NCI-H460 (cell line): ENCODE results near the gene SMCO2. TPM values are rescaled to one million over a fixed set of nuclear protein-coding genes. Genes with fewer than 3 reads are reported as not detected.

Experiments used
- DNase-seq: peaks from one replicate; pipeline ENCODE4 v3.0.0-alpha.2; 2016; ENCODE audit warnings: low read depth; ENCODE audit errors: extremely low read depth
- polyA plus RNA-seq: library from polyadenylated mRNA; depleted of rRNA; stranded (reverse); fragments of >200 nt; gene quantifications from 2 replicates; pipeline ENCODE4 v1.2.3, GENCODE V29; 2014; cell fraction: nucleus; rRNA removed
- total RNA-seq: library from RNA; depleted of rRNA; stranded (reverse); fragments of >200 nt; shearing (Covaris generic); gene quantifications from 2 replicates; pipeline ENCODE4 v1.2.3, GENCODE V29; 2014; rRNA removed

SMCO2 gene
- total RNA-seq: 0.27 TPM in 1 of 2 replicates, not detected in the other
- not detected in 2 replicates for polyA plus RNA-seq

DNA sequence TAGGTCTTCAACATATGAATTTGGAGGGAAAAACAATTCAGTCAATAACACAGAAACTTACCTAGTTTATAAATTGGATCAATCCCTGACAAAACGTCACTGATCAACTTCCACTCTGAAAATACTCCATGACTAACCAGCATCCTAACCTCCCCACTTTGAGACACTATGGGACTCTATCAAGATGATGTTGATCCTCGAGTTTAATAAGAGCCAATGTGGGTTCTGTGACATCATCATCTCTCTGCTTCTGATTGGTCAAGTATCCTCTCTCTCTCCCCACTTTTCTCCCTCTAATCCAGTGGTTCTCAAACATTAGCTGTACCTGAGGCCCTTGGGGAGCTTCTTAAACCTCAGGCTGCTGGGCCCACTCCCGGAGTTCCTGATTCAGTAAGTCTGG, at the start of gene SMCO2:
TSS of gene SMCO2 (plus strand) at position 301 of the 400 bp plus-strand sequence. CDS start 23,896 bp downstream, outside the sequence.
- no peak for DNase-seq

DNA sequence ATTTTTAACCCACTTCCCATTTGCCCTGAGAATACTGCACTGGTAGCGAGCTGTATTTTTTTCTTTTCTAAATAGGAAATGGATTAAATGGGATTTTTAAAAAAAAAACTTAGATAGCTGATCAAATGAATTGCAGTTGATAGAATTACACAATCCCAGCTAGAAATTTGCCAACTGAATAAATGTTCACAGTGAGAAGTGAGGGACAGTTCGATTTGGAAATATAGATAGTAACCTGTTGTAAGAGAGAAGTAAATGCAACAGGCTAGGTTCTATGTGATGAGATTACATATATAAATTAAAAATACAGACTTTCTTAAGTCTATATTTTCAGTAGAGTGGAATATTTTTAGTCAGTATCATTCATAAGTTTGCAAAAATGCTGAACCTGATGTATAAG, 48.1 kb upstream of the SMCO2 start:
- no peak for DNase-seq

DNA sequence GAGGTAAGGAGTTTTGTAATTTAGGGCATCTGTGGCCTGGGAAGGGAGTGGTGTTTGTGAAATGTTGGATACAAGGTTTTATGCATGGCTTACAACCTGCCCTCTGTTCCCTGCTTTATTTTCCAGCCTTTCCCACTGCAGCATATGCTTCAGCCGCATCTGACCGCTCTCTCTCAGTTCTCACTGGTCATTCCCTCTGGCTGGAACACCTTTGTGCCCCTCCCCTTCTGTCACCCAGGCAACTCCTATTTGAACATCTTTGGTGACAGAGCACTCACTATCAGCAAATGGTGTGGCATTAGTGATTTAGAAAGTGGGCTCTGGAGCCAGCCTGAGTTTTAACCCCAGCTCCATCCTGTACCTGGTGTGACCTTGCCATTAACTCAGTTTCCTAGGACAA, 47.5 kb upstream of the SMCO2 start:
- DNase-seq: no peak

DNA sequence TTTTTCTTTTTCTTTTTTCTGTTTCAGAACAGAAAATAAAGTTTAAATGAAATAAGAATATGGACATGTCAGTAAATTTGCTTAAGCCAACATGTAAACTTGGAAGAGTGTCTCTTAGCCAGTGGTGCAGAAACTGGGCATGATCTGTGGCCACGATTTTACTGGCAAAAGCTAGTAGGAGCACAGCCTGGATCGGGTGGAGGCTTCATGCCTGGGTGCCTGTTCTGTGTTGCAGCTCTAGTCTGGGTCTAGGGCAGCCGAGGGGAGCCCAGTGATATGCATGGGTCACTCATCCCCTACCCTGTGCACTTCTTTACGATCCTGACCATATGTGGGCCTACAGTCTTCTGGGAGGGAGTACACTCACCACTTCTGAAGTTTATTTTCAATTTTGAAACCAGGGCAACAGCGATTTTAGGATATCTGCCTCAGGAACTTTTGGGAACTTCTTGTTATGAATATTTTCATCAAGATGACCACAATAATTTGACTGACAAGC, 45.6 kb upstream of the SMCO2 start:
- no peak for DNase-seq

DNA sequence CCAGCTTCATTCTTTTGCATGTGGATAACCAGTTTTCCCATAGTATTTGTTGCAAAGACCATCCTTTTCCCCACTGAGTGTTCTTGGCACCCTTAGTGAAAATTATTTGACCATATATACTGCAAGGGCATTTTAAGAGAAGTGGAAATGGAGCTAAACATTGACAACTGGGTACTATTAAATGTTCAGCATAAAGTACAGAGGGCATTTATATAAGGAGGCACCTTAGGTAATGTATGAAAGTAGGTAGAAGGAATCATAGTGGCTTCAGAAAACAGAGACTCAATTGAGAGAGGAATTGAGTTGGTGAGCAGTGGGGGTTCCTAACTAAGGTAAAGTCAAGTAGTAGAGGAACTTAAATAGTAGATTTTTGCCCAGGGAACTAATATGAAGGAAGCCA, 34.5 kb upstream of the SMCO2 start:
- no peak for DNase-seq

DNA sequence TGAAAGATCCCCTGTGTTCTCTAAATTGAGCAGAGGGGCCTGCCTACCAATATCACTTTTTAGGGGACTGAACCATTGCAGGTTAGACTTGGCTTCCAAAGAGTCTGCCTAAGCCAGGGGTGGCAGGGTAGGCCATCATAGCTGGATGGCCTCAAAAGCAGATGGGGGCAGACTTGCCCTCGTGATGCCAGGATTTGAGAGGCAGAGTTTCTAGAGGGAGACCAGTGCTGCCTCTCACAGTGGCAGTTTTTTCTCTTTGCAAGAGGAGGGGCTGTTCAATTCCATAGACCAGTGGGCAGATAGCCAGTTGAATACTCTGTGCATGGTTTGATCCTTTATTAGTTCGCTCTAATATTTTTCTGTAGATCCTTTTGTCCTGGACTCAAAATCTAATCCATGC, 23.8 kb upstream of the SMCO2 start:
- DNase-seq: no peak

DNA sequence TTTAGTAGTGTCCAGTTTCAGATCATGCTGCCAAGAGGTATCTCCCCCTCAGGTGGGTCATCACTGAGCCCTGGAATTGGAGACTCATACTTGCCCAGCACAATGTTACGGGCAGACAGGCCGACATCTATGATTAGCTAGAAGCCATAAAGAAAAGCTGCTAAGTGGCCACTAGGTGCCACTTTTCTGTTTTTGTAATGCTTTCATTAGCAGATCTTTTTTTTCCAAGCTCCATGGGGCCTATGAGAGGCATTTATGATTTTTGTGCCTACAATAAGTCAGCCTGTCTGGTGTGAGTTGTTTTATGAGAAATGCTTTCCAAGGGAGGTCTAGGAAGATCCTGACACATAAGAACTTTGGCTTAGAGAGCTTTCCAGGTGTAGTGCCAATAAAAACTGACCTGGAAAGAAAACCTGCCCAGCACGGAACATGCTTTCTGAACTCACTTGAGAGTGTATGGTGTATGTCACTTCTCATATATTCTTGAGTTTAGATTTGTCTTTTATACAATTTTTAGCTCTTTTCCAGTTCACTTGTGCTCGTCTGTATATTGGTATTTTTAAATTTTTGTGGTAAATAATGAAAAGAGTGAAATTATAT, 21.8 kb upstream of the SMCO2 start:
- peak; percentile 32 for DNase-seq

DNA sequence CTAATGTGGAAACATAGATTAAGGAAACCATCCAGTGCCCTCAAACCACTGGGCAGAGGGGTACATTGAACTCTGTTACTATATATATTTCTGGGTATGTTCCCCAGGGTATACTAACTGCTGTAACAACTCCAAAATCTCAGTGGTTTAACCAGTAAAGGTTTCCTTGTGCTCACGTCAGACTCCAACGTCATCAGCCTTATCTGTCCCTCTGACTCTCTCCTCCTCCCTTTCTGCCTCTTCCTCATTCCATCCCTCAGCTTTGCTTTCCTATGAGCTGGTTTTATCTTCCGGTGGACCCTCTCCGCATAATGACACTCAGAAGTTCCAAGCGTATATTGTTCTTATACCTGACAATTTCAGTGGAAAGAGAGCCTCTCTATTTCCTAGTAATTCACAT, 21.2 kb upstream of the SMCO2 start:
- DNase-seq: no peak

DNA sequence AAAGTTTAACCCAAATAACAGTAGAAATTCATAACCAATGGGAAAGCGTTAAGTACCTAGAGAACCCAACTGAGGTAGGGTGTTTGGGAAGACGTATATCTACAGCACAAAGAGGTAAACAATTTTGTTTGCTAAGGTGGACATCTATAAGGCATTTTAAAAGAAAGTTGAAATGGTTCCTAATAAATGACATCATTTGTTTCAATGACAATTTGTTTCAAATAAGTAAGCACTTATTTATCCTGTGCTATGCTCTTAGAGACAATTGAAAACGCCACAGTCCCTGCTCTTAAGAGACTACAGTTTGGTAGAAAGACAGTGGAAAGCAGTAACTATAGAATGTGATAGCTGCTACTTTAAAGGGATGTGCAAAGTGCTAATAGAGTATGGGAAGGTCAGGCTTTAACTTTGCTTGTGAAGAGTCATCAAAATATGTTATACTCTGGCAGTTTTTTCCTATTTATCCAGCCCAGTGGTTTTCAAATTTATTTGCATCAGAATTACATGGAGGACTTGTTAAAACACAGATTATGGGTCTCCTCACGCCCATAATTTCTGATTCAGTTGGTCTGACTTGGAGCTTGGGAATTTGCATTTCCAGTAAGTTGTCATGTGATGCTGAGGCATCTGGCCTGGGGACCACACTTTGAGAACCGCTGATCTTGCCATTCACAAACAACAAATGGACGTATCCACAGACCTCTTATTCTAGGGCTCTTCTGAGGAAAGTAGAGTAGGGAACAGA, 19.6 kb upstream of the SMCO2 start:
- DNase-seq: no peak

DNA sequence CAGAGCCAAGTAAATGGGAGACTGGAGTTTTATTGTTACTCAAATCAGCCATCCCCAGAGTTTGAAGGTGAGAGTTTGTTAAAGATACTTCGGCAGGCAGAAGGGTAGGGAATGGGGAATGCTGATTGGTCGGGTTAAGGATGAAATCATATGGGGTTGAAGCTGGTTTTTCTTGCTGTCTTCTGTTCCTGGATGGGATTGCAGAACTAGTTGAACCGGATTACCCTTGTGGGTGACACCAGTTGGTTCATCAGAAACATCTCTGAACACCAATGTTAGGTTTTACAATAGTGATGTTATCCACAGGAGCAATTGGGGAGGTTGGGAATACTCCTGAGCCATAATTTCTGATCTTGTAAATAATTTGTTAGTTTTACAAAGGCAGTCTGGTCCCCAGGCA, 18.7 kb upstream of the SMCO2 start:
- DNase-seq: no peak

DNA sequence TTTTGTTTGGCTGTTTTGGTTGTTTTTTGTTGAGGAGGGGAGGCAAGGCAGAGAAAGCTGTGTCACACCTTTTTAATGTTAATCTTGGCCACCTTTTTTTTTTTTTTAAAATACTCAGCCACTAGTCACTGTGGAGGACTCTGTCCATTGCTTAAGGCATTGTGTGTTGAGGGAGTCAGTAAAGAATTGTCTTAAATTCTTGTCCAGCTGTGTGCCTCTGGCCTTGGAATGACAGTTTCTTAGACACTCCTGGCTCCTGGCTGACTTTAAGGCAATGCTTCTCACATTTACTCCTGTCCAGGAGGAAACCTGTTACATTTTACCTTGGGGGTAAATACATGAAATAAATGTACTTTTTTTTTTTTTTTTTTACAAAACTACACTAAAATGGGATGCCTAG, 18.1 kb upstream of the SMCO2 start:
- DNase-seq: no peak

DNA sequence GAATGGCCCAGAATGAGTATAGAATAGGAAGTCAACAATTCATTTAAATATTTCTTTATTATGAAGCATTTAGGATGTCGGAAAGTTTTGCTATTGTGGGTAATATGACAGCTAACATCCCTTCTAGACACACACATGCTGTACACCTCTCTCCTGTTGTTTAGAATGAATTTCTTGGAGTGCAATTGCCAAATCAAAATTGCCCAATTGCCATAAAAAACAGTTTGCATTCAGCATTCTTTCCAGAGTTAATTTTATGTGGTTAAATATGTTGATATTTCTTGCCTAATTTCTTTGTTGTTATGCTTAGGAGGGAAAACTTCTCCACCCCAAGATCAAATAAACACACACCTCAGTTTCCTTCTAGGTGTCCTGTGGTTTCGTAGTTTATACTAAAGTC, 16.9 kb upstream of the SMCO2 start:
- DNase-seq: no peak

DNA sequence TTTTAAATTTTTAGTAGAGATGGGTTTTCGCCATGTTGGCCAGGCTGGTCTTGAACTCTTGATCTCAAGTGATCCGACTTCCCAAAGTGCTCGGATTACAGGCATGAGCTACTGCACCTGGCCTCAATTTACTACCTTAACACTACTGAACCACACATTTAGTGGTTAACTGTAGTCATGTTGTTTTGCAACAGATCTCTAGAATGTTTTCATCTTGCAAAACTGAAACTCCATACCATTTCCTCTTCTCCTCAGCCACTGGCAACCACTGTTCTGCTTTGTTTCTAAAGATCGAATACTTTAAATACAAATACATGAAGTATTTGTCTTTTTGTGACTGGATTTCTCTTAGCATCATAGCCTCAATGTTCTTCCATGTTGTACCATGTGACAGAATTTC, 15.4 kb upstream of the SMCO2 start:
- DNase-seq: no peak

DNA sequence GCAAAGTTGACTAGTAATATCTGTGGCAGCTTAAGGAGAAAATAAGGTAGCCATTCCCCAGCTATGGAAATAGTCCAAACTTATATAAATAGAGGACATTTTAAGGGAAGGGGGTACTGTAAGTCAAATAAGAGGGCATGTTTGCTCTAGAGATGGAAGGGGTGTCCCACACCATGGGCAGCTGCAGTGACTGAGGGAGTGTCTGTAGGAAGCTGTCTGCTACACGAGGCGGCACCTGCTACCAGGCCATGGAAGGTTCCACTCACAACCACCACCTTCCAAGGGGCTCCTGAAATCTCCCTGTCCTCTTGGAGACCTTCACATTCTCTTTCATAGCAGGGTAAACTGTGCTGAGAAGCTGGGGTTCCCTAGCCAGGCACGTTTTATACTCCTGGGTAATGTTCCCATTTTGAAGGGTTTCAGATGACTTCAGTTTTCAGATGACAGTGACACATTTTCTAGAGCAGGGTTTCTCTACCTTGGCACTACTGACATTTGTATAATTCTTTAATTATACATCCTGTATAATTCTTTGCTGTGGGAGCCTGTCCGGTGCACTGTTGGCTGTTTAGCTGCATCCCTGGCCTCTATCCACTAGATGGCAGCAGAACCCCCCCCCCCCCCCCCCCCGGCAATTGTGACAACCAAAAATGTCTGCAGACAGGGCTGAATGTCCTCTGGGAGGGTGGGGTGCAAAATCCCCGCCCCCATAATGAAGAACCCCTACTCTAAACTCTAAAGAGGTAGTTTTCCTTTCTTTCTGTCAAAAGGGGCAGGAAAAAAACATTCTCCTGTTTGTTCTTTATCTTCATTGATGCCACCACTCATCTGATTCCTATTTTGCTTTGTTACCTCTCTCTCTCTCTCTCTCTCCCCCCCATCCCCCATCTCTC, 11.6 kb upstream of the SMCO2 start:
- DNase-seq: no peak

DNA sequence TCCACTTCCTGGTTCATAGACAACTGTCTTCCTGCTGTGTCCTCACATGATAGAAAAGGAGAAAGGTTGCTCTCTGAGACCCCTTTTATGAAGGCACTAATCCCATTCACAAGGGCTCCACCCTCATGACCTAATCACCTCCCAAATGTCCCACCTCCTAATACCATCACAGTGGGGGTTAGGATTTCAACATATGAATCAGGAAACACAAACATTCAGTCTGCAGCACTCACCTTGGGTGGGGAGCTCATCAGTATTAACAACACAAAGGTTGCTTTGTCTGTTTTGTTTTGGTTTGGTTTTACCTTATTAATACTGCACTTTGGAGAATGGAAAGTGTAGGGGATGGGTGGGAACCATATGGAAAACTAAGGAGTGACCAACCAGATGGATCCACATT, 10.5 kb upstream of the SMCO2 start:
- DNase-seq: no peak

DNA sequence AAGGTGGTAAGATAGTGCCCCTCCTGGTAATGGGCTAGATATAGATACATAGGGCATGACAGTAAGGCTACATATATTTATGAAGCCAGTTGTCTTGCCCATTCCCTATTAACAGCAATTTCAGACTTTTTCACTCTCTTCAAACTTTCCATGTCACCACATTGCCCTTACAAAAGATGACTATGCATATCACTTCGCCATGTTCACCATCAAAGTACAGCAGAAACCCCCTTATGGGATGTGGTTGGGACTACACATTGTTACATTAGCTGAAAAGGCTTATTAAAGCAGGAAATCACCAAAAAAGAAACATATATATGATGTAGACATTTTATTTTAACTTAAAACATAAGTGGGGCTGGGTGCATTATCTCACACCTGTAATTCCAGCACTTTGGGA, 9.8 kb upstream of the SMCO2 start:
- DNase-seq: no peak

DNA sequence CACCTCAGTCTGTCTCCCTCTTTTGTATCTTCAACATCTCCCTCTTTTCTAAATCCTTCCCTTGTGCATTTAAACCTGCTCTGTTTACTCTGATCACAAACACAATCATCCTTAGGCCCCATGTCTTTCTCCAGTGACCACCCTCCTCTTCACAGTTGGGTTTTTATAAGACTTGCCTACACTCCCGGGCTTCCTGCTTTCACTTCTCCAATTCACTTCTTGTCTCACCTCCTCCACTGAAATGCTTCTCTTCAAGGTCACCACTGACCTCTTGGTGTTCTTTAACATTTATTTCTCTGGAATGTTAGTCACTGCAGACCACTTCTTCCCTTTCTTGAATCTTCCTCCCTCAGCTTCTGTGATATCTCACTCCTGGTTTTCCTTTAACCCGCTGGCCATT, 8.7 kb upstream of the SMCO2 start:
- DNase-seq: no peak

DNA sequence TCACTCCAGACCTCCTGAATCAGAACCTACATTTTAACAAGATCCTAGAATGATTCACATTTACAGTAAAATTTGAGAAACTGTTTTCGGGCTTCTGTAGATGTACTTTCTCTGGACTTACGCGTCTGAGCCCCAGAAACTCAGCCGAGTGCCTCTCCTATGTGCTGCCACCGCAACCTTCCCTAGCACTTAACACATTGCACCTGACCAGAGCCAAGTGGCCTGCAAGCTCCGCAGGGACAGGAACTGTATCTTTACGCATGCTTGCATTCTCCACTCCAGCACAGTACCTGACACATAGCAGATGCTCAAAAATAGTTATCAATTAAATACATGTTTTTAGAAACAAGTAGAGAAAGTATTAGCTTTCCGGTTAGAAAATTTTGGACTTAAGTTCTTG, 1.2 kb downstream of the SMCO2 start:
- DNase-seq: no peak

DNA sequence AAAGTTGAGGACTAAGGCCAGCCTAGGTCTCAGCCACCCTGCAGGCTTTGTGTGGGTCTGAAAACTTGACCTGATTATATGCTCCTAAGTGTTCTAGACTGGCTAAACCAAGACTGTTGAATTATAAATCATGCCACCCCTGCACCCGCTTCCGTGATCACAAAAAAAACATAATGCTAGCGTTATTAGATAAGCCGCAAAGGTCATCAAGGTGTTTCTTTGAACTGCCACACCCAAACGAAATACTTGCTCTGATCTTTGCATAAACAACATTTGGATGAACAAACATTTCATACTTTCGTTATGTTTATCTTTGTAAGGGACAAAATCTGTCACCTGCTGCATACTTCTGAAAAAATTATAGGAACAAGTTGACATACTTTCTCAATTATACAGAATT, 2.5 kb downstream of the SMCO2 start:
- DNase-seq: no peak

DNA sequence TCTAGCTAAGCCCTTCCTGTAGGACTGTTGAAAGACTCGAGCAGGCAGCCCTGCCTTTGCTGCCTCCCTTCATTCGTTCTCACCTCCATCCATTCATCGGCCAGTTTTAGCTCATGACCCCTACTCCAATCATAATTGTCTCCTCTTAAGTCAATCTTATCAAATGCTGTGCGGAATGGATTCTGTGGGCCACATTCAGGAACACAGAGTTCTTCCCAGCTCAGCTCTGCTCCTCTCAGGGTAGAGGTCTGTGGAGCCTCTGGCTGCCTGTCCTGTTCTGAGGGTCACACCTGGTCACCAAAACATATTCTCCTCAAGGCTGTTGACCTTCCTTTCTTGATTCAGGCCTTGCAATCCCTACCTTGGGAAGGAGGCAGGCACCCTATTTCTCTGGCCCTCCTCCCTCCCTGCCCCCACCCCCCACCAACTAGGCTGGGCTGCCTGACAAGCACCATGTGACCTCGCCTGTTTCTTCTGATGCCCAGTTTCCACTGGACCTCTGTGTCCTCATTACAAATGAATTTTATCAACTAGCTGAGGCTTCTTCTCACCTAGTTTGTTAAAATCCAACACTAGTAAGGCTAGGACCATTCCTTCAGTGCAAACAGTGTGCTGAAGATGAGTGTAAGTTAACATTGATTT, 3.5 kb downstream of the SMCO2 start:
- no peak for DNase-seq
